Pancreas (tissue), 10 donors: ENCODE data around the gene HUWE1. TPM values are rescaled to one million over a fixed set of nuclear protein-coding genes. Genes with fewer than 3 reads are reported as not detected.

Experiments
- ATAC-seq, 4 donors: fragments of 200-7000 bp; cut with Tn5 transposase; one replicate each; pipeline versions ENCODE4 v1.8.0 to v1.9.1; 2020; ENCODE audit warnings: mild to moderate bottlenecking in 4 of 4, moderate library complexity in 4 of 4
- DNase-seq, 6 donors: peaks; one replicate each; pipeline ENCODE4 v3.0.0-alpha.2; 2020
- FAIRE-seq: peaks from 2 replicates; lab custom pipeline; 2012; peaks lifted over from hg19 to GRCh38; lab: Jason Lieb, UNC
- H3K27ac ChIP-seq, 4 donors: fragments of 200-600 bp; sonication (generic); 1 replicate in 3 of 4; 2 replicates in 1 of 4; pipeline versions ENCODE4 v1.5.0 to v1.8.0; 2020
- H3K27me3 ChIP-seq, 4 donors: fragments of 200-600 bp; one replicate each; pipeline ENCODE4 v1.8.0; 2021
- H3K36me3 ChIP-seq, 3 donors: fragments of 200-600 bp; sonication (generic) in 1 of 3; one replicate each; pipeline versions ENCODE4 v1.5.0 to v1.8.0; 2020 to 2021
- H3K4me1 ChIP-seq, 3 donors: fragments of 200-600 bp; one replicate each; pipeline ENCODE4 v1.8.0; 2021
- H3K4me3 ChIP-seq, 4 donors: fragments of 200-600 bp; sonication (generic) in 2 of 4; one replicate each; pipeline versions ENCODE4 v1.5.0 to v1.8.0; 2020 to 2021
- H3K9me3 ChIP-seq, 4 donors: fragments of 200-600 bp; one replicate each; pipeline ENCODE4 v1.8.0; 2021
- CTCF ChIP-seq, 4 donors: fragments of 200-600 bp; sonication (generic) in 3 of 4; IDR thresholded peaks; one replicate each; pipeline versions ENCODE4 v1.5.0 to v1.8.0; 2021; ENCODE audit warnings: antibody characterized with exemption in 4 of 4
- WGBS, 2 donors: extraction: QIAGEN DNeasy Blood & Tissue Kit; methylation state at CpG; one replicate each; pipeline ENCODE4 v1.1.7; 2013; 5-methylcytosine and 5-hydroxymethylcytosine counted together
- intact Hi-C, 3 donors: fragments of 100-400 bp; cut with DNase I; formaldehyde crosslinking; loops; one replicate each; pipeline versions ENCODE4 v1.11.1 to v1.14.2; 2022
- polyA plus RNA-seq, 2 donors: library from polyadenylated mRNA; stranded (reverse); fragments of 200-250 nt; gene quantifications; one replicate each; pipeline ENCODE4 v1.2.3, GENCODE V29; 2013
- total RNA-seq, 6 donors: library from RNA; stranded (reverse); fragmentation: NEBNext Ultra II Directional in 4 of 6; extraction: Animal tissue kit (Norgen Biotek cat#: 25700) in 4 of 6; gene quantifications; one replicate each; pipeline versions ENCODE4 v1.2.1 to v1.2.4, GENCODE V29; 2021 to 2023
- donor health status: healthy with polysubstance abuse.
- donor health status: DM: no; HTN: no; CAD: no; lungs with moderate emphysema.
- donor health status: DM: no; HTN: no; CAD: no.
- donor health status: control.
- donor health status: control.
- donor health status: Bipolar disorder and iron deficiency.
- donor health status: DM: yes; HTN: yes; CAD: no.
- donor health status: DM: no; HTN: no; CAD: no.
- donor health status: DM: no; HTN: no; CAD: no.
- donor health status: DM: yes; HTN: yes; CAD: no.

The HUWE1 gene
- total and polyA plus RNA-seq, 8 donors = 29.8 to 116 (median 75.1) TPM

GRCh38 chrX:53616946-53617345, 69.6 kb downstream of the HUWE1 start:
- Histone ChIP-seq H3K9me3 (no peaks in the 10 kb centered on the region), H3K27me3 (no peaks in the 10 kb centered on the region), H3K36me3 (peaks cover 0 to 30% (median 6%) of the 10 kb centered on the region in 3 donors), H3K4me3 (no peak overlapping the region), H3K4me1 (no peaks in the 10 kb centered on the region), H3K27ac (no peak overlapping the region)
- intact Hi-C loops = no loop called here
- TF ChIP-seq CTCF (IDR thresholded peaks at IDR 0.05) = no peak
- 70 to 84% methylated on average over 6 of the region's 6 CpGs for WGBS, 2 donors
- ATAC-seq (no peak), DNase-seq (no peak), FAIRE-seq (no peak)

GRCh38 chrX:53606456-53606855, 80.1 kb downstream of the HUWE1 start:
- peaks cover 0 to 9% (median 1%) of the 10 kb centered on the region in 4 donors for H3K27me3 ChIP-seq
- intact Hi-C loops = no loop called here

GRCh38 chrX:53605004-53605403, 81.5 kb downstream of the HUWE1 start:
- H3K36me3 ChIP-seq = peaks cover 0 to 23% (median 9%) of the 10 kb centered on the region in 3 donors
- intact Hi-C loops = no loop called here
- no peaks in the 10 kb centered on the region for H3K4me1 ChIP-seq
- FAIRE-seq (no peak), DNase-seq (no peak), ATAC-seq (no peak)
- peaks cover 0 to 9% (median 1%) of the 10 kb centered on the region in 4 donors for H3K27me3 ChIP-seq
- H3K27ac ChIP-seq = no peak overlapping the region
- no peak overlapping the region for H3K4me3 ChIP-seq
- 64 to 66% methylated on average over 4 of the region's 4 CpGs for WGBS, 2 donors
- no peak for TF ChIP-seq CTCF (IDR thresholded peaks at IDR 0.05)
- H3K9me3 ChIP-seq = no peaks in the 10 kb centered on the region

More at GRCh38 chrX:53606456-53606855, 80.1 kb downstream of the HUWE1 start:
- Histone ChIP-seq H3K36me3 (peaks cover 0 to 23% (median 9%) of the 10 kb centered on the region in 3 donors), H3K9me3 (no peaks in the 10 kb centered on the region), H3K27ac (no peak overlapping the region), H3K4me1 (no peaks in the 10 kb centered on the region), H3K4me3 (no peak overlapping the region)
- no peak for FAIRE-seq
- no peak for ATAC-seq
- 92 to 97% methylated on average over 2 of the region's 2 CpGs for WGBS, 2 donors
- no peak for DNase-seq
- no peak for TF ChIP-seq CTCF (IDR thresholded peaks at IDR 0.05)

- Histone ChIP-seq H3K27ac (no peak overlapping the region), H3K36me3 (peaks cover 0 to 26% (median 5%) of the 10 kb centered on the region in 3 donors), H3K27me3 (peaks cover 0 to 16% (median 1%) of the 10 kb centered on the region in 4 donors), H3K9me3 (no peaks in the 10 kb centered on the region), H3K4me3 (no peak overlapping the region), H3K4me1 (peaks cover 0 to 4% (median 0%) of the 10 kb centered on the region in 3 donors)
- peak in 2 of 4 donors; percentile 29 to 34 for ATAC-seq
- intact Hi-C loops = no loop called here
- TF ChIP-seq CTCF (IDR thresholded peaks at IDR 0.05) = no peak
- no peak for DNase-seq
- FAIRE-seq = no peak
- 63 to 78% methylated on average over 2 of the region's 2 CpGs for WGBS, 2 donors
These were observed 86.6 kb downstream of the HUWE1 start for GRCh38 chrX:53599781-53600396.

GRCh38 chrX:53598169-53598568, 88.3 kb downstream of the HUWE1 start:
- Histone ChIP-seq H3K4me1 (peaks cover 0 to 4% (median 0%) of the 10 kb centered on the region in 3 donors), H3K36me3 (peaks cover 0 to 20% (median 4%) of the 10 kb centered on the region in 3 donors), H3K27ac (no peak overlapping the region), H3K27me3 (peaks cover 0 to 16% (median 1%) of the 10 kb centered on the region in 4 donors), H3K4me3 (no peak overlapping the region), H3K9me3 (no peaks in the 10 kb centered on the region)
- FAIRE-seq (no peak), ATAC-seq (no peak), DNase-seq (no peak)
- WGBS, 2 donors = 57 to 86% methylated on average over 2 of the region's 2 CpGs
- no peak for TF ChIP-seq CTCF (IDR thresholded peaks at IDR 0.05)
- intact Hi-C loops = no loop called here
